HepG2 (cell line): ENCODE measurements around the gene IFNLR1. TPM values are rescaled to one million over a fixed set of nuclear protein-coding genes. Genes with fewer than 3 reads are reported as not detected.

Source experiments
- CEBPG ChIP-seq: IDR thresholded peaks from 2 replicates; pipeline ENCODE4 v1.6.1; 2016
- FOSL1 ChIP-seq: sonication (generic); formaldehyde crosslinking; IDR thresholded peaks from 2 replicates; pipeline ENCODE4 v1.9.0; 2021; ENCODE audit warnings: missing genetic modification reagents, borderline replicate concordance
- KLF16 ChIP-seq, 2 experiments: sonication (generic) in 1 of 2; formaldehyde crosslinking in 1 of 2; IDR thresholded peaks; 2 replicates each; pipeline versions ENCODE4 v1.6.1 to v1.8.0; 2016 to 2023; ENCODE audit warnings: missing genetic modification reagents in 2 of 2, missing compliant biosample characterization in 1 of 2
- LBX2 ChIP-seq: sonication (generic); formaldehyde crosslinking; IDR thresholded peaks from 2 replicates; pipeline ENCODE4 v1.5.0; 2020; ENCODE audit warnings: missing genetic modification reagents, mild to moderate bottlenecking, borderline replicate concordance
- NFE2L2 ChIP-seq: fragments of 150-350 bp; IDR thresholded peaks from 2 replicates; pipeline ENCODE4 v1.6.1; 2014; ENCODE audit warnings: low read length
- NPAS2 ChIP-seq: sonication (generic); formaldehyde crosslinking; IDR thresholded peaks from 2 replicates; pipeline ENCODE4 v1.8.0; 2022; ENCODE audit warnings: mild to moderate bottlenecking, missing genetic modification reagents, borderline replicate concordance
- NR1H2 ChIP-seq: sonication (generic); formaldehyde crosslinking; IDR thresholded peaks from 2 replicates; pipeline ENCODE4 v1.8.1; 2022; ENCODE audit warnings: low read depth, missing genetic modification reagents, borderline replicate concordance
- PBX3 ChIP-seq: sonication (generic); formaldehyde crosslinking; IDR thresholded peaks from 2 replicates; pipeline ENCODE4 v1.8.1; 2023; ENCODE audit warnings: missing genetic modification reagents, inconsistent platforms, borderline replicate concordance
- PRDM15 ChIP-seq: sonication (generic); formaldehyde crosslinking; IDR thresholded peaks from 2 replicates; pipeline ENCODE4 v1.4.0; 2020; ENCODE audit warnings: missing genetic modification reagents
- RAD21 ChIP-seq: fragments of 450-650 bp; formaldehyde crosslinking; IDR thresholded peaks from 2 replicates; pipeline ENCODE4 v1.5.0; 2020; ENCODE audit warnings: mild to moderate bottlenecking
- THAP9 ChIP-seq: sonication (generic); formaldehyde crosslinking; IDR thresholded peaks from 2 replicates; pipeline ENCODE4; 2020; ENCODE audit warnings: missing genetic modification reagents, mild to moderate bottlenecking, borderline replicate concordance
- WIZ ChIP-seq: sonication (generic); formaldehyde crosslinking; IDR thresholded peaks from 2 replicates; pipeline ENCODE4 v1.5.1; 2020; ENCODE audit warnings: mild to moderate bottlenecking, missing genetic modification reagents
- ZFP1 ChIP-seq: IDR thresholded peaks from 2 replicates; pipeline ENCODE4 v1.6.1; 2016
- ZNF138 ChIP-seq: sonication (generic); formaldehyde crosslinking; IDR thresholded peaks from 2 replicates; pipeline ENCODE4 v1.5.0; 2020; ENCODE audit warnings: mild to moderate bottlenecking, low read depth, missing genetic modification reagents
- ZNF891 ChIP-seq: sonication (generic); formaldehyde crosslinking; IDR thresholded peaks from 2 replicates; pipeline ENCODE4 v1.5.0; 2020; ENCODE audit warnings: mild to moderate bottlenecking, missing genetic modification reagents
- ZXDC ChIP-seq: sonication (generic); formaldehyde crosslinking; IDR thresholded peaks from 2 replicates; pipeline ENCODE4 v1.5.0; 2020; ENCODE audit warnings: mild to moderate bottlenecking, missing genetic modification reagents
- polyA plus RNA-seq, 8 experiments: library from polyadenylated mRNA; depleted of rRNA in 3 of 8; stranded (reverse) in 7 of 8; unstranded in 1 of 8; fragments of >200 nt; fragmentation: Illumina TruSeq in 4 of 8; extraction: Trizol in 4 of 8; gene quantifications; 2 replicates each; pipeline versions ENCODE4 v1.2.1 to v1.2.3, GENCODE V29; 2011 to 2016; ENCODE audit warnings: low read depth in 4 of 8, missing spikeins in 1 of 8, mixed read lengths in 1 of 8; ENCODE audit not compliant: insufficient read depth in 1 of 8
- total RNA-seq, 5 experiments: library from RNA; depleted of rRNA; stranded (reverse); fragments of >200 nt; fragmentation: Illumina TruSeq; extraction: Trizol; gene quantifications; 2 replicates each; pipeline ENCODE4 v1.2.3, GENCODE V29; 2016; ENCODE audit warnings: low read depth in 1 of 5

Gene IFNLR1
- total and polyA plus RNA-seq, 2 of the 13 experiments (the other 11 are each of a cell fraction or from before 2014, with no cell fraction given), result 3.8 to 8.5 TPM

GRCh38 chr1:24108334-24109165, 78.5 kb downstream of the IFNLR1 start (continued):
- TF ChIP-seq PBX3 (no peak), RAD21 (CRISPR knock-in tag) (no peak), THAP9 (CRISPR knock-in tag) (peak; percentile 22; the same call in 1 of the 2 replicates), KLF16 (CRISPR knock-in tag; IDR thresholded peaks at IDR 0.05) (peak in 1 of 2 experiments; percentile 57; a peak in 2 of 4 replicates), LBX2 (CRISPR knock-in tag) (0 out of 2 replicates have a peak, but pooled peaks have one; percentile 50), PRDM15 (no peak), FOSL1 (no peak), WIZ (no peak), CEBPG (0 out of 2 replicates have a peak, but pooled peaks have one; percentile 28), NR1H2 (CRISPR knock-in tag) (no peak), ZNF138 (CRISPR knock-in tag) (peak; percentile 31; the same call in 1 of the 2 replicates), ZNF891 (no peak; the same call in 1 of the 2 replicates), ZXDC (CRISPR knock-in tag) (no peak; the same call in 1 of the 2 replicates), NFE2L2 (no peak), NPAS2 (CRISPR knock-in tag) (no peak), ZFP1 (no peak; the same call in 1 of the 2 replicates)
